K562 (cell line): ENCODE results near the gene PKDCC. TPM values are rescaled to one million over a fixed set of nuclear protein-coding genes. Genes with fewer than 3 reads are reported as not detected.

Experiments
- ATAC-seq: fragments of 200-7000 bp; cut with Tn5 transposase; 3 replicates; pipeline ENCODE4 v1.9.1; 2020; ENCODE audit warnings: moderate library complexity
- BruUV-seq: library from RNA; stranded (reverse); fragments of 400-500 nt; replicated peaks from 2 replicates; lab custom pipeline; 2021; lab: Mats Ljungman, UMichigan
- CTCF ChIA-PET: fragments of 300-600 bp; formaldehyde crosslinking; extraction: SDS; loops from one replicate; lab custom pipeline; 2021; ENCODE audit warnings: low intra/inter-chr PET ratio; lab: Yijun Ruan, JAX
- POLR2A ChIA-PET: fragments of 300-600, 350-650 bp; sonication (Branson Sonifier 250); formaldehyde crosslinking; extraction: SDS; loops from one replicate; lab custom pipeline; 2021; ENCODE audit warnings: antibody characterized with exemption, inconsistent platforms; lab: Yijun Ruan, JAX
- DNase-seq, 4 experiments: peaks; one replicate each; pipeline versions ENCODE4 v3.0.0 to v3.0.0-alpha.2; 2011 to 2018; ENCODE audit warnings: low spot score in 3 of 4, mixed read lengths in 3 of 4; ENCODE audit errors: extremely low read depth in 1 of 4
- FAIRE-seq: peaks from 2 replicates; lab custom pipeline; 2011; peaks lifted over from hg19 to GRCh38; lab: Jason Lieb, UNC
- H2AFZ ChIP-seq: 2 replicates; pipeline ENCODE4 v1.6.0; 2011; ENCODE audit warnings: low read depth, low read length, control low read depth, inconsistent platforms
- H3K27ac ChIP-seq: fragments of 200-600 bp; 3 replicates; pipeline ENCODE4 v1.8.0; 2011; ENCODE audit warnings: low read depth, mild to moderate bottlenecking, control low read depth, inconsistent platforms, low read length, moderate library complexity, mixed read lengths; ENCODE audit errors: extremely low read depth
- H3K27me3 ChIP-seq, 2 experiments: fragments of 300-600 bp in 1 of 2; 2 replicates in 1 of 2; 3 replicates in 1 of 2; pipeline versions ENCODE4 v1.6.0 to v1.8.0; 2011; ENCODE audit warnings: inconsistent platforms in 2 of 2, low read length in 2 of 2, mild to moderate bottlenecking in 1 of 2, mixed read lengths in 1 of 2, moderate library complexity in 1 of 2; ENCODE audit not compliant: control insufficient read depth in 2 of 2, insufficient read depth in 2 of 2
- H3K36me3 ChIP-seq: fragments of 300-600 bp; 3 replicates; pipeline ENCODE4 v1.8.0; 2011; ENCODE audit warnings: mild to moderate bottlenecking, low read length, inconsistent platforms; ENCODE audit not compliant: control insufficient read depth, insufficient read depth
- H3K4me1 ChIP-seq, 2 experiments: fragments of 200-600 bp in 1 of 2; replicated peaks in 1 of 2; 2 replicates in 1 of 2; 3 replicates in 1 of 2; pipeline versions ENCODE4 v1.5.1 to v1.8.0; 2011; ENCODE audit warnings: inconsistent platforms in 2 of 2, low read length in 2 of 2, mild to moderate bottlenecking in 1 of 2, mixed read lengths in 1 of 2, moderate library complexity in 1 of 2; ENCODE audit not compliant: control insufficient read depth in 2 of 2, insufficient read depth in 2 of 2
- H3K4me2 ChIP-seq: 2 replicates; pipeline ENCODE4 v1.6.1; 2011; ENCODE audit warnings: low read length, control low read depth, inconsistent platforms, mixed read lengths; ENCODE audit not compliant: insufficient read depth
- H3K4me3 ChIP-seq: fragments of 200-600 bp; sonication (generic), shearing (Covaris generic); 2 replicates; pipeline ENCODE4 v1.5.1; 2016; ENCODE audit warnings: control low read depth, inconsistent platforms
- H3K79me2 ChIP-seq: fragments of 200-600 bp; 3 replicates; pipeline ENCODE4 v1.8.0; 2011; ENCODE audit warnings: low read length, inconsistent platforms; ENCODE audit not compliant: control insufficient read depth, insufficient read depth
- H3K9ac ChIP-seq, 2 experiments: 2 replicates each; pipeline versions ENCODE4 v1.6.0 to v1.6.1; 2011; ENCODE audit warnings: low read depth in 2 of 2, low read length in 2 of 2, control low read depth in 1 of 2, inconsistent platforms in 1 of 2, mild to moderate bottlenecking in 1 of 2, mixed read lengths in 1 of 2; ENCODE audit not compliant: insufficient read depth in 1 of 2
- H3K9me1 ChIP-seq: one replicate; pipeline ENCODE4 v1.6.0; 2011; ENCODE audit warnings: inconsistent platforms, mild to moderate bottlenecking, low read length, moderate library complexity; ENCODE audit not compliant: control insufficient read depth, insufficient read depth
- H3K9me3 ChIP-seq: replicated peaks from 2 replicates; pipeline ENCODE4 v1.5.1; 2011; ENCODE audit warnings: low read depth, low read length, inconsistent platforms; ENCODE audit not compliant: control insufficient read depth, insufficient read depth
- H4K20me1 ChIP-seq: replicated peaks from 2 replicates; pipeline ENCODE4 v1.6.1; 2011; ENCODE audit warnings: low read length, inconsistent platforms, mixed read lengths; ENCODE audit not compliant: control insufficient read depth, insufficient read depth
- CAMTA2 ChIP-seq: fragments of 250-450 bp; sonication (Bioruptor Pico); conservative IDR thresholded peaks from 2 replicates; pipeline ENCODE4 v1.5.1; 2022
- ETV5 ChIP-seq: sonication (generic); formaldehyde crosslinking; IDR thresholded peaks from 2 replicates; pipeline ENCODE4 v1.4.0; 2020; ENCODE audit warnings: low read depth, mild to moderate bottlenecking, missing genetic modification reagents
- HNRNPUL1 ChIP-seq: fragments of 200-400 bp; formaldehyde crosslinking; IDR thresholded peaks from 2 replicates; pipeline ENCODE4 v1.6.1; 2017; ENCODE audit warnings: low read length
- KDM2B ChIP-seq: fragments of 250-450 bp; sonication (Bioruptor Pico); IDR thresholded peaks from 2 replicates; pipeline ENCODE4 v1.8.0; 2021; ENCODE audit warnings: mild to moderate bottlenecking, moderate library complexity
- MTA1 ChIP-seq: fragments of 450-650 bp; IDR thresholded peaks from 2 replicates; pipeline ENCODE4 v1.6.1; 2017; ENCODE audit warnings: borderline replicate concordance
- PURB ChIP-seq: sonication (generic); formaldehyde crosslinking; IDR thresholded peaks from 2 replicates; pipeline ENCODE4 v1.9.0; 2021; ENCODE audit warnings: low read depth, mild to moderate bottlenecking, missing genetic modification reagents
- RBM17 ChIP-seq: fragments of 200-400 bp; formaldehyde crosslinking; IDR thresholded peaks from 2 replicates; pipeline ENCODE4 v1.6.1; 2017; ENCODE audit warnings: low read depth, mild to moderate bottlenecking, low read length, borderline replicate concordance
- TAL1 ChIP-seq: fragments of 450-650 bp; IDR thresholded peaks from 2 replicates; pipeline ENCODE4 v1.6.1; 2016; ENCODE audit warnings: mild to moderate bottlenecking
- ZNF133 ChIP-seq: fragments of 250-450 bp; sonication (Bioruptor Pico); IDR thresholded peaks from 2 replicates; pipeline ENCODE4 v1.4.0; 2020; ENCODE audit warnings: mild to moderate bottlenecking
- ZNF23 ChIP-seq: fragments of 250-450 bp; sonication (Bioruptor Pico); IDR thresholded peaks from 2 replicates; pipeline ENCODE4 v1.4.0; 2020; ENCODE audit warnings: mild to moderate bottlenecking
- ZNF41 ChIP-seq: fragments of 250-450 bp; sonication (Bioruptor Pico); conservative IDR thresholded peaks from 2 replicates; pipeline ENCODE4 v1.4.0; 2020; ENCODE audit warnings: mild to moderate bottlenecking
- ZNF696 ChIP-seq: fragments of 250-450 bp; sonication (Bioruptor Pico); conservative IDR thresholded peaks from 2 replicates; pipeline ENCODE4 v1.4.0; 2020; ENCODE audit warnings: mild to moderate bottlenecking, moderate library complexity
- ZZZ3 ChIP-seq: fragments of 450-650 bp; IDR thresholded peaks from 2 replicates; pipeline ENCODE4 v1.6.1; 2016; ENCODE audit warnings: antibody characterized with exemption, mild to moderate bottlenecking, moderate library complexity
- WGBS: fragments of 100-300 bp; shearing (Covaris generic); methylation state at CpG from one replicate; pipeline ENCODE4 v1.1.6; 2016; ENCODE audit warnings: low coverage, mixed read lengths; ENCODE audit not compliant: insufficient coverage; ENCODE audit errors: missing lambda C conversion rate; 5-methylcytosine and 5-hydroxymethylcytosine counted together
- in situ Hi-C: fragments of 300-500 bp; cut with MboI; formaldehyde crosslinking; loops from 4 replicates; pipeline ENCODE4 v1.15.0; 2018; ENCODE audit warnings: inconsistent platforms, mixed read lengths
- intact Hi-C: fragments of 100-400 bp; cut with micrococcal nuclease; formaldehyde crosslinking; loops from 2 replicates; pipeline ENCODE4 v1.14.2; 2022
- polyA plus RNA-seq, 8 experiments: library from polyadenylated mRNA; depleted of rRNA in 4 of 8; stranded (reverse) in 5 of 8; unstranded in 3 of 8; fragments of >200 nt; fragmentation: Nextera tagmentation in 2 of 8; fragmentation: Illumina TruSeq in 1 of 8; extraction: Ambion mirVana in 2 of 8; extraction: Trizol in 1 of 8; gene quantifications; 2 replicates each; pipeline versions ENCODE4 v1.2.1 to v1.2.3, GENCODE V29; 2011 to 2014; ENCODE audit warnings: inconsistent platforms in 1 of 8, missing spikeins in 1 of 8
- total RNA-seq, 7 experiments: library from RNA; depleted of rRNA in 6 of 7; stranded (reverse); fragments of >200 nt in 6 of 7; fragmentation: Illumina TruSeq in 2 of 7; extraction: Trizol in 2 of 7; gene quantifications; 2 replicates each; pipeline versions ENCODE4 v1.2.1 to v1.2.3, GENCODE V29; 2011 to 2021; ENCODE audit warnings: low replicate concordance in 1 of 7
- TF ChIP-seq, protein P1 (sequence below): IDR thresholded peaks from 3 replicates; pipeline ENCODE4 v1.6.1; 2011; ENCODE audit warnings: borderline replicate concordance, mild to moderate bottlenecking, moderate library complexity; ENCODE audit not compliant: insufficient read length; ENCODE audit errors: extremely low read depth

PKDCC gene
- total and polyA plus RNA-seq, 9 of the 15 experiments (the other 6 are each of a cell fraction or from before 2014, with no cell fraction given) = 0.62 to 14.8 (median 1.3) TPM; not detected in 2

DNA sequence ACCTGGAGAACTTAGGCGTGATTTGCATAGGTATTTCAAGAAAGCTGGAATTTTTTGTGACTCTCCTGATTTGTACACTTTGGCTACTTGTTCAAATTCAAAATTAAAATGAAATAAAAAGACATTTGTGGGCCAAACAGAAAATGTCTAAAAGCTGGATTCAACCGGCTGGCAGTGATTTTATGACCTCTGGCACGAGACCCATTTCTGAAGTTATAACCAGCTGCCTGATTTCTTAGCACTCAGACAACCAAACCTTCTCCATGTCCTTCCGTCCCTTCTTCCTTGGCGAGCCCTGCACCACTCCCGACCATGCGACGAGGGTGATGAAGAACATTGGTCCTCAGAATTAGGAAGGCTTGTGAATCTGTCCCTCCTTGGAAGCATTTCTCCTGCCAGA, 19.7 kb downstream of the PKDCC start:
- Histone ChIP-seq H3K27me3 (peaks cover 12 to 36% of the 10 kb centered on the region in 2 experiments), H4K20me1 (0 out of 2 replicates have a peak, but pooled peaks cover 4% of the 10 kb centered on the region), H3K4me3 (no peak overlapping the region), H3K4me2 (no peak overlapping the region), H2AFZ (no peak overlapping the region), H3K36me3 (no peaks in the 10 kb centered on the region), H3K27ac (no peak overlapping the region), H3K9ac (no peak overlapping the region), H3K9me1 (no peaks in the 10 kb centered on the region), H3K4me1 (peaks cover 0 to 4% of the 10 kb centered on the region in 2 experiments; a peak in 1 of 5 replicates), H3K9me3 (no peaks in the 10 kb centered on the region), H3K79me2 (no peaks in the 10 kb centered on the region)
- in situ Hi-C loops = no loop called here
- BruUV-seq = no TSS peak
- ATAC-seq (no peak), FAIRE-seq (no peak), DNase-seq (no peak)
- no peak for TF ChIP-seq TAL1
- TF ChIP-seq MTA1 = no peak
- TF ChIP-seq ZNF696 (CRISPR knock-in tag) = no peak
- no peak for TF ChIP-seq ZNF133 (CRISPR knock-in tag)
- TF ChIP-seq, protein P1, sequence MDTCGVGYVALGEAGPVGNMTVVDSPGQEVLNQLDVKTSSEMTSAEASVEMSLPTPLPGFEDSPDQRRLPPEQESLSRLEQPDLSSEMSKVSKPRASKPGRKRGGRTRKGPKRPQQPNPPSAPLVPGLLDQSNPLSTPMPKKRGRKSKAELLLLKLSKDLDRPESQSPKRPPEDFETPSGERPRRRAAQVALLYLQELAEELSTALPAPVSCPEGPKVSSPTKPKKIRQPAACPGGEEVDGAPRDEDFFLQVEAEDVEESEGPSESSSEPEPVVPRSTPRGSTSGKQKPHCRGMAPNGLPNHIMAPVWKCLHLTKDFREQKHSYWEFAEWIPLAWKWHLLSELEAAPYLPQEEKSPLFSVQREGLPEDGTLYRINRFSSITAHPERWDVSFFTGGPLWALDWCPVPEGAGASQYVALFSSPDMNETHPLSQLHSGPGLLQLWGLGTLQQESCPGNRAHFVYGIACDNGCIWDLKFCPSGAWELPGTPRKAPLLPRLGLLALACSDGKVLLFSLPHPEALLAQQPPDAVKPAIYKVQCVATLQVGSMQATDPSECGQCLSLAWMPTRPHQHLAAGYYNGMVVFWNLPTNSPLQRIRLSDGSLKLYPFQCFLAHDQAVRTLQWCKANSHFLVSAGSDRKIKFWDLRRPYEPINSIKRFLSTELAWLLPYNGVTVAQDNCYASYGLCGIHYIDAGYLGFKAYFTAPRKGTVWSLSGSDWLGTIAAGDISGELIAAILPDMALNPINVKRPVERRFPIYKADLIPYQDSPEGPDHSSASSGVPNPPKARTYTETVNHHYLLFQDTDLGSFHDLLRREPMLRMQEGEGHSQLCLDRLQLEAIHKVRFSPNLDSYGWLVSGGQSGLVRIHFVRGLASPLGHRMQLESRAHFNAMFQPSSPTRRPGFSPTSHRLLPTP = no peak
- TF ChIP-seq KDM2B (CRISPR knock-in tag) = no peak
- TF ChIP-seq RBM17 = no peak
- TF ChIP-seq ZZZ3 = no peak
- no peak for TF ChIP-seq PURB
- no peak for TF ChIP-seq ETV5 (CRISPR knock-in tag)
- no peak for TF ChIP-seq ZNF23
- TF ChIP-seq CAMTA2 (CRISPR knock-in tag) = no peak
- no peak for TF ChIP-seq HNRNPUL1
- no peak for TF ChIP-seq ZNF41
- ChIA-PET CTCF (no interaction called here), POLR2A (interaction anchor here (0.6 to 0.7 kb wide), 2 partner anchors 154 to 192 kb away, joined by 3 to 4 read pairs; no protein-coding TSS in a partner anchor)
- intact Hi-C loops = no loop called here
- 0% methylated on average over 8 of the region's 8 CpGs for WGBS
